Effector memory CD8-positive, alpha-beta T cell (primary cell): ENCODE measurements around the gene POLR1H.
A peak's percentile ranks its signal among the peaks of the same experiment; 100 is the strongest.
"Not testable (repeated sequence)": the region's sequence is repeated elsewhere in the genome, so short reads cannot be mapped to it uniquely, and the experiment has no call there.

Experiments
- ATAC-seq: fragments of 150-1000 bp; cut with Tn5 transposase; replicated peaks from 2 replicates; pipeline ENCODE4 v1.10.0; 2021; ENCODE audit warnings: mild to moderate bottlenecking, moderate library complexity
- DNase-seq, 3 experiments: peaks; one replicate each; pipeline ENCODE4 v3.0.0; 2021
- H3K27ac Mint-ChIP-seq, 2 donors: one replicate each; pipeline ENCODE4 v1.8.0; 2022; ENCODE audit warnings: mild to moderate bottlenecking in 2 of 2, mixed read lengths in 2 of 2, moderate library complexity in 2 of 2
- H3K27me3 Mint-ChIP-seq, 2 donors: one replicate each; pipeline ENCODE4 v1.8.0; 2022; ENCODE audit warnings: mixed read lengths in 2 of 2
- H3K36me3 Mint-ChIP-seq: one replicate; pipeline ENCODE4 v1.8.0; 2022; ENCODE audit warnings: mild to moderate bottlenecking, moderate library complexity, mixed read lengths; ENCODE audit not compliant: insufficient read depth
- H3K4me1 Mint-ChIP-seq, 2 donors: one replicate each; pipeline ENCODE4 v1.8.0; 2022; ENCODE audit warnings: low read depth in 2 of 2, mixed read lengths in 2 of 2
- H3K4me3 Mint-ChIP-seq, 2 donors: one replicate each; pipeline ENCODE4 v1.8.0; 2022; ENCODE audit warnings: mild to moderate bottlenecking in 2 of 2, mixed read lengths in 2 of 2, moderate library complexity in 2 of 2
- H3K9me3 Mint-ChIP-seq, 2 donors: one replicate each; pipeline ENCODE4 v1.8.0; 2022; ENCODE audit warnings: mixed read lengths in 2 of 2
- total RNA-seq, 9 experiments: gene quantifications; one replicate each; lab custom pipeline; 2026; lab: John Stamatoyannopoulos, UW

POLR1H gene
- 26.2 to 54.8 (median 38.5) reads per million in 9 experiments for total RNA-seq

DNA sequence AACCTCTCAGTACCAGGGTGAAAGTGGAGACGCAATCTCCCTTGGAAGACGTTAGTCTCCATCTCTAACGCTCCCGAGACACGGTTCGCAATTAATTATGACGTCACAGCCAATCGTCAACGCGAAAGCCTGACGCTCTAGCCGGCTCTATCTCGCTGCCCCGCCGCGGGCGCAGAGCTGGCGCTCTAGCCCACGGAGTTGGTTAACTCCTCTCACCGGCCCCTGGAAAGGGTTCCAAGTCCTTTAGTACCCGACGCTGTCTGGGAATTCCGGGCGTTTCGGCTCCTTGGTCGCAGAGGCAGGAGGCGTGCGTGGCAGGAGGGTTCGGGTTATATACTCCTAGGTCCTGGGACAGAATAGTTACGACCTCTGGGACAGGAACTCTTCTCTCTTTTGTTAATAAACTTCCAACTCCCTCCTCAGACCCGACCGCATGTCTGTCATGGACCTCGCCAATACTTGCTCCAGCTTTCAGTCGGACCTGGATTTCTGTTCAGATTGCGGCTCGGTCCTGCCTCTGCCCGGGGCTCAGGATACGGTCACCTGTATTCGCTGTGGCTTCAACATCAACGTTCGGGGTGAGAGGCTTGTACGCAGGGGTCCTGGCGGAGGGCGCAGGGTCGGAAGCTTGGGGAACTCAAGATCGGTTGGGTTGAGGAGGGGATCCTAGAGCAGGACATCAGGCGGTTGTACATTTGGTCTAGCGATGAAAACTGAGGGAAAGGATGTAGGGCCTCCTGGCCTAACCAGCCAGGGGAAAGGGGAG, at the start of gene POLR1H:
TSS of gene POLR1H (plus strand) at position 174 of the 766 bp plus-strand sequence. CDS start at position 434, 260 bp downstream.
- Mint-ChIP-seq H3K27me3 (no peaks in the 10 kb centered on the region), H3K4me3 (peak within 1 kb of the TSS; percentile 90 to 92), H3K36me3 (peaks cover 40% of the 10 kb centered on the region), H3K9me3 (no peaks in the 10 kb centered on the region), H3K27ac (peak within 1 kb of the TSS; percentile 89 to 94), H3K4me1 (peaks cover 19 to 20% of the 10 kb centered on the region in 2 donors)
- peak; percentile 81 to 85 (median 82) for DNase-seq
- ATAC-seq = peak; percentile 88

GRCh38 chr6:30013291-30013922, 47.7 kb upstream of the POLR1H start:
- Mint-ChIP-seq H3K27ac (peak overlapping the region in 1 of 2 donors; percentile 15), H3K9me3 (no peaks in the 10 kb centered on the region), H3K4me1 (peaks cover 0 to 7% of the 10 kb centered on the region in 2 donors), H3K27me3 (peaks cover 11 to 42% of the 10 kb centered on the region in 2 donors), H3K36me3 (peaks cover 3% of the 10 kb centered on the region), H3K4me3 (no peak overlapping the region)
- ATAC-seq (peak; percentile 54), DNase-seq (peak; percentile 17 to 52 (median 49))

DNA sequence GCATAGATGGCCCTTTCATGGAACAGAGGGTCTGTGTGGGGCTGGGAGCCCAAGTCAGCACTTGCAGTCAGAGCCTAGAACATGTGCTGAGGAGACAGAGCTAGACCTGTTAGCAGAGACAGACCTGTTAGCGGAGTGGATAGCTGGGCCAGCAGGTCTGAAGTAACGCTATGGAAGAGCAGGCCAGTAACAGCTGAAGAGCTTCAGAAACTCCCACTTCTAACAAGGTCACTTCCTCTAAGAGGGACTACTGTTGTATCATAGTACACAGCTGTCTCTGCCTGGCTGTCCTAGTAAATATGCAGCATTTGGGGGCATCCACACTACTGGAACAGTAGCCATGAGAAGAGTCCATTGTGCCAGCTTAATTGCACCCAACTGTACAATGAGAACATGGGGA, 41.2 kb upstream of the POLR1H start:
- no peaks in the 10 kb centered on the region for H3K27me3 Mint-ChIP-seq
- no peak overlapping the region for H3K4me3 Mint-ChIP-seq
- no peaks in the 10 kb centered on the region for H3K4me1 Mint-ChIP-seq
- no peaks in the 10 kb centered on the region for H3K9me3 Mint-ChIP-seq
- H3K27ac Mint-ChIP-seq = no peak overlapping the region
- no peaks in the 10 kb centered on the region for H3K36me3 Mint-ChIP-seq
- ATAC-seq = no peak
- no peak for DNase-seq

DNA sequence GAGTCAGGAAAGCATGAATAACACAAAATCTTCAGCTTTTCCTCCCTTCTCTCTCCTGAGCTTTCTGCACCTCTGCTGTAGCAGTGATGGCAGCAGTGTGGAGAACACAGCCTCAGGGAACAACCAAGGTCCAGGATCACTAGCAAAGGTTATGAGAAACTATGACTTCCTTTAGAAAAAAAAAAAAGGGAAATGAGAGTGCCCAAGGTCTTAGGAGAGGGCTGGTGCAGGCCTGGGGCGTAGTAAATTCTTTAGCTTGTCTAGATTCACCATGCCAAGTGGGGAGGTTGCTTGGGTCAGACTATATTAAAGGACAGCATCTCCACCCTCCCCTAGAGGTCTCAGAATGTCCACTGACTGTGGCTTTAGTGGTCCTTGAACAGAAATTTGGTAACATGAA, 40.4 kb upstream of the POLR1H start:
- no peak overlapping the region for H3K27ac Mint-ChIP-seq
- no peaks in the 10 kb centered on the region for H3K27me3 Mint-ChIP-seq
- H3K4me3 Mint-ChIP-seq = no peak overlapping the region
- ATAC-seq (no peak), DNase-seq (no peak)
- H3K4me1 Mint-ChIP-seq = no peaks in the 10 kb centered on the region
- H3K9me3 Mint-ChIP-seq = no peaks in the 10 kb centered on the region
- no peaks in the 10 kb centered on the region for H3K36me3 Mint-ChIP-seq

- no peak for ATAC-seq
These were observed 38.9 kb upstream of the POLR1H start for GRCh38 chr6:30022189-30022588.

DNA sequence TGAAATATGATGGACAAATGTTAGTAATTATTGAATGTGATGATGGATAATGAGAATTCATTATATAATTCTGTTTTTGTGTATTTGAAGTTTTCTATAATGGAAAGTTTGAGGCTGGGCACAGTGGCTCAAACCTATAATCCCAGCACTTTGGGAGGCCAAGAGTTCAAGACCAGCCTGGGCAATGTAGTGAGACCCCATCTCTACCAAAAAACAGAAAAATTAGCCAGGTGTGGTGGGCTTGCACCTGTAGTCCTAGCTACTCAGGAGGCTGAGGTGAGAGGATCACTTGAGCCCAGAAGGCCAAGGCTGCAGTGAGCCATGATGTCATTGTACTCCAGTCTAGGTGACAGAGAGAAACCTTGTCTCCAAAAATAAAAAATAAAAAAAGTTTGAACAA, 38.4 kb upstream of the POLR1H start:
- not testable (repeated sequence) for H3K4me1 Mint-ChIP-seq, H3K27me3 Mint-ChIP-seq, H3K9me3 Mint-ChIP-seq, H3K36me3 Mint-ChIP-seq, DNase-seq, ATAC-seq, H3K27ac Mint-ChIP-seq, H3K4me3 Mint-ChIP-seq

More at GRCh38 chr6:30022189-30022588, 38.9 kb upstream of the POLR1H start:
- Mint-ChIP-seq H3K4me1 (no peaks in the 10 kb centered on the region), H3K4me3 (no peak overlapping the region), H3K27ac (no peak overlapping the region), H3K27me3 (no peaks in the 10 kb centered on the region), H3K9me3 (no peaks in the 10 kb centered on the region), H3K36me3 (peaks cover 2% of the 10 kb centered on the region)
- no peak for DNase-seq

- Mint-ChIP-seq H3K4me1 (no peaks in the 10 kb centered on the region), H3K36me3 (peaks cover 2% of the 10 kb centered on the region)
- no peak for ATAC-seq
These were observed 35.9 kb upstream of the POLR1H start for GRCh38 chr6:30025186-30025585.

GRCh38 chr6:30029588-30029987, 31.5 kb upstream of the POLR1H start:
- DNase-seq (no peak), ATAC-seq (no peak)
- H3K36me3 Mint-ChIP-seq = peaks cover 2% of the 10 kb centered on the region
- no peak overlapping the region for H3K4me3 Mint-ChIP-seq
- H3K27ac Mint-ChIP-seq = no peak overlapping the region
- no peaks in the 10 kb centered on the region for H3K9me3 Mint-ChIP-seq
- no peaks in the 10 kb centered on the region for H3K4me1 Mint-ChIP-seq
- H3K27me3 Mint-ChIP-seq = no peaks in the 10 kb centered on the region

More at GRCh38 chr6:30025186-30025585, 35.9 kb upstream of the POLR1H start:
- no peak for DNase-seq
- H3K27ac Mint-ChIP-seq = no peak overlapping the region
- no peaks in the 10 kb centered on the region for H3K27me3 Mint-ChIP-seq
- no peak overlapping the region for H3K4me3 Mint-ChIP-seq
- H3K9me3 Mint-ChIP-seq = no peaks in the 10 kb centered on the region

DNA sequence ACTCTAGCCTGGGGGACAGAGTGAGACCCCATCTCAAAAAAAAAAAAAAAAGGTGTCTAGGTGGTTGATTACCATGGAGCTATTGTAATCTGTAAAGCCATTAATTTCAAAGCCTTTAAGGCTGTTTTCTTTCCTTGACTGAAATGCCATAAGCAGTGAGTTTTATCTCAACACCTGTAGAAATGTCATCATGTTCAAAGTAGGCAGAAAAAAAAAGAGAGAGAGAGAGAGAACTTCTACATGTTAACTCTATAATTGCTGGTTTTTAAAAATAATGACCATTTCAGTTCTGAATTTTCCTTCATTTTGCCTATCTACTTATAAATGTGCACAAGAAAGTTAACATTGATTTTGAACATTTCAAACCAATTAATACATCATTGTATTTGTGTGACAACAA, 29.7 kb upstream of the POLR1H start:
- no peak for ATAC-seq
- H3K27ac Mint-ChIP-seq = no peak overlapping the region
- H3K27me3 Mint-ChIP-seq = no peaks in the 10 kb centered on the region
- DNase-seq = no peak
- H3K4me3 Mint-ChIP-seq = no peak overlapping the region
- no peaks in the 10 kb centered on the region for H3K4me1 Mint-ChIP-seq
- H3K9me3 Mint-ChIP-seq = no peaks in the 10 kb centered on the region
- peaks cover 2% of the 10 kb centered on the region for H3K36me3 Mint-ChIP-seq

GRCh38 chr6:30033440-30033839, 27.6 kb upstream of the POLR1H start:
- not testable (repeated sequence) for H3K9me3 Mint-ChIP-seq, ATAC-seq, H3K27ac Mint-ChIP-seq, DNase-seq, H3K4me1 Mint-ChIP-seq, H3K36me3 Mint-ChIP-seq, H3K4me3 Mint-ChIP-seq, H3K27me3 Mint-ChIP-seq

GRCh38 chr6:30035784-30036183, 25.3 kb upstream of the POLR1H start:
- no peak overlapping the region for H3K4me3 Mint-ChIP-seq
- H3K27me3 Mint-ChIP-seq = no peaks in the 10 kb centered on the region
- peak overlapping the region in 1 of 2 donors; percentile 38 for H3K27ac Mint-ChIP-seq
- DNase-seq (no peak), ATAC-seq (no peak)
- no peaks in the 10 kb centered on the region for H3K4me1 Mint-ChIP-seq
- H3K36me3 Mint-ChIP-seq = no peaks in the 10 kb centered on the region
- H3K9me3 Mint-ChIP-seq = no peaks in the 10 kb centered on the region

DNA sequence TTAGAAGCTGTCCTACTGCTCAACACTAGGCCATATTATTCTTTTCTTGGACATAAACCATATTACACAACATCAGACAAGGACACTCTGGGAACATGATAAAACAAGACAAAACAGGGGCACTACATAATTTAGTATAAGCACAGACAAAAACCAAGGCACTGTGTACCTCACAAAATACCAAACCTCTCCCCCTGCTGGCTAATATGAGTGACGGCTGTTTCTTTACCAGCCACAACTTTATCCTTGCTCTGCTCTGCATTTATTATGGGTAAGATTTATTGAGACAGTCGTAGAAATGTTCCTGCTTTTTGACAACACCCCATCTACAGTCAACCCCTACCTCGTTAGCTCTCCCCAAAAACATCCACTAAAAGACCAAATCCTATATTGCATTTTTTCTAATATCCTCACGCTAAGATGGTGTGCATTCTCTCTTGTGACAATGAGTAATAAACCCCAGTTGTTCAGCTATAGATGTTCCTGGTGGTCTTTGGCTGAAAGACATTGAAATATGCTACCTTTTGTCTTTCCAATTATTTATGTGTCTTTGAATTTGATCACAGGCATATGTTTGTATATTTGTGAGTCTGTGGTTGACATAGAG, 23.8 kb upstream of the POLR1H start:
- DNase-seq (no peak), ATAC-seq (peak; percentile 41)
- Mint-ChIP-seq H3K27ac (peak overlapping the region in 1 of 2 donors; percentile 4), H3K36me3 (no peaks in the 10 kb centered on the region), H3K27me3 (no peaks in the 10 kb centered on the region), H3K4me1 (peaks cover 0 to 2% of the 10 kb centered on the region in 2 donors), H3K9me3 (no peaks in the 10 kb centered on the region), H3K4me3 (no peak overlapping the region)

DNA sequence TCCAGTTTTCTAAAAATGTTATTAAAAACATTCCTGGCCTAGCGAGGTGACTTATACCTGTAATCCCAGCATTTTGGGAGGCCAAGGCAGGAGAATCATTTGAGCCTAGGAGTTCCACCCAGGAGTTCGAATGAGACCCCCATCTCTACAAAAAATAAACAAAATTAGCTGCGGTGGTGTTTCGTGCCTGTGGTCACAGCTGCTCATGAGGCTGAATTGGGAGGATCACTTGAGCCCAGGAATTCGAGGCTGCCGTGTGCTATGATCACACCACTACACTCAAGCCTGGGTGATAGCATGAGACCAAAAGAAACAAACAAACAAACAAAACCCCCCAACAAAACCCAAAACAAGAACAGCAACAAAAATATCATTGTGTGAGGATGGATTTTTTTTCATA, 19.8 kb upstream of the POLR1H start:
- DNase-seq (no peak), ATAC-seq (no peak)
- H3K27ac Mint-ChIP-seq = no peak overlapping the region
- H3K9me3 Mint-ChIP-seq = no peaks in the 10 kb centered on the region
- H3K4me1 Mint-ChIP-seq = peaks cover 0 to 10% of the 10 kb centered on the region in 2 donors
- H3K4me3 Mint-ChIP-seq = no peak overlapping the region
- H3K36me3 Mint-ChIP-seq = no peaks in the 10 kb centered on the region
- no peaks in the 10 kb centered on the region for H3K27me3 Mint-ChIP-seq
